RCC 7860 (cell line): ENCODE data around the gene C20orf141.
A peak's percentile ranks its signal among the peaks of the same experiment; 100 is the strongest.

Source experiments
- DNase-seq: peaks from one replicate; pipeline ENCODE4 v3.0.0-alpha.2; 2015; ENCODE audit warnings: low spot score
- FAIRE-seq: peaks from 2 replicates; lab custom pipeline; 2012; peaks lifted over from hg19 to GRCh38; lab: Jason Lieb, UNC

The C20orf141 gene

GRCh38 chr20:2840967-2841531, 26.3 kb downstream of the C20orf141 start:
- DNase-seq (peak; percentile 26), FAIRE-seq (no peak)

DNA sequence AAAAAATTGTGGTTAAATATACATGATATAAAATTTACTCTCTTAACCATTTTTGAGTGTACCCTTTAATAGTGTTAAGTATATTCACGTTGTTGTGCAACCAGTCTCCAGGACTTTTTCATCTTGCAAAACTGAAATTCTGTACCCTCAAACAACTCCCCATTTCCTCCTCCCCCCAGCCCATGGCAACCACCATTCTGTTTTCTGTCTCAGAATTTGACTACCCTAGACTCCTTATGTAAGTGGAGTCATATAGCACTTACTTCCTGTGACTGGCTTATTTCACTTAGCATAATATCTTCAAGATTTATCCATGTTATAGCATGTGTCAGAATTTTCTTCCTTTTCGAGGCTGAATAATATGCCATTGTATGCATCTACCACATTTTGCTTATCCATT, 30.8 kb downstream of the C20orf141 start:
- FAIRE-seq (no peak), DNase-seq (no peak)

- DNase-seq (no peak), FAIRE-seq (no peak)
Measured at GRCh38 chr20:2846698-2847097, 31.9 kb downstream of the C20orf141 start.

GRCh38 chr20:2847802-2848201, 33.0 kb downstream of the C20orf141 start:
- FAIRE-seq (no peak), DNase-seq (no peak)

DNA sequence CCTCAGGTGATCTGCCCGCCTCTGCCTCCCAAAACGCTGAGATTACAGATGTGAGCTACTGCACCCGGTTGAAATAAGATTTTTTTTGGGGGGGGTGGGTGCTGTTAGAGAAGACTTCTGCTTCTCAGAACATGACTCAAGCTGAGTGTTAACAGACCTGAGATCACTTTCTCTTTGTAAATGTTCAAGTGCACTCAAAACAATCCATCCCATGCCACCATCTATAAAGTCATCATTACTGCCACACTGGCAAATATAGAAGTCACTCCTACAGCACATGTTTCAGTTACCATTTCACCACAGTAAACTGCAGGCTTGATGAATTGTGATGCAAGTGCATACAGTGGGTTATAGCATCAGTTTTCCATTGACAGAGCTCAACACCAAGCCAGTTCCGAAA, 34.7 kb downstream of the C20orf141 start:
- FAIRE-seq (no peak), DNase-seq (no peak)

DNA sequence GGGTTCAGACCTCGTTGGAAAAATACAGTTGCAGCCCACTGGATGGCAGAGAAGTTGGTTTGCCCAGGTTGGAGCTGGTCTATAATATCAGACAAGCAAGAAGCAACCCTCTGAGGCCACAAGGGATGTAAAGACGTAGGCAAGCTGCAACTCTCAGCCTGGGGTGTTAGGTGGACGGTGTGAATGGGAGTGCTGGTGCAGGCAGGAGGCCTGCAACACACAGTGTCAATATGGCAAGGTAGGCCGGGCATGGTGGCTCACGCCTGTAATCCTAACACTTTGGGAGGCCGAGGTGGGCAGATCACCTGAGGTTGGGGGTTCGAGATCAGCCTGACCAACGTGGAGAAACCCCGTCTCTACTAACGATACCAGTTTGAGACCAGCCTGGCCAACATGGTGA, 36.3 kb downstream of the C20orf141 start:
- DNase-seq, result no peak
- FAIRE-seq, result no peak

GRCh38 chr20:2858591-2858990, 43.8 kb downstream of the C20orf141 start:
- no peak for DNase-seq

DNA sequence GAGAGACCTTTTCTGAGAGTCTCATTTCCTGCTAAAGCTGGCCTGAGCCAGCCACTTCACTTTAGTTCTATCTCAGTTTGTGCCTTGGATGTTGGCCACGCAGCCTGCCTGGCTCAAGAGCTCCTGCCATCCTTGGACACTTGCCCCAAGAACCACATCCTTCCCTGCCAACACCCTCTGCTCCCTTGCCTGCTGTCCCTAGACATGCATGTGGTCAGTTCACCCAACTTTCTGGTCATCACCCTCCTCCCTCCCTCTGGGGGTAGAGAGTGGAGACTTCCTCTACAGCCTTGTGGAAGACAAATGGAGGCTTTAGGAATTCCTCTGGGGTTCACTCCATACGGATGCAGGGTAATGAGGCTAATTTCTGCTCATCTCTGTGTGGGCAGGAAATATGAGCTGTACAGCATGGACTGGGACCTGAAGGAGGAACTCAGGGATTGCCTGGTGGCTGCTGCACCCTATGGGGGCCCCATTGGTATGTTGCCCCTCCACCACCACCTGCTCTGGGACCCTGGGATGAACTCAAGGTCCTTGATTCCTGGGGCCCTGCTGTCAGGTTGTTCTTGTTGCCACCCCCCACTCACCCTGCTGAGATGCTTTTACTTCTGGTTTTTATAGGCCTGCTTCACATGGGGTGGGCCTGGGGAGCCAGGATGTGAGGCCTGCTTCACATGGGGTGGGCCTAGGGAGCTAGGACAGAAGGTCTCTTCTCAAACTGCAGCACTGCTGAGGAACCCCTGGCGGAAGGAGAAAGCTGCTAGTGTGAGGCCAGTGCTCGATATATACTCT, 44.7 kb downstream of the C20orf141 start:
- FAIRE-seq, result no peak
- DNase-seq, result no peak

More at GRCh38 chr20:2858591-2858990, 43.8 kb downstream of the C20orf141 start:
- no peak for FAIRE-seq

GRCh38 chr20:2864626-2865025, 49.8 kb downstream of the C20orf141 start:
- FAIRE-seq (no peak), DNase-seq (no peak)

DNA sequence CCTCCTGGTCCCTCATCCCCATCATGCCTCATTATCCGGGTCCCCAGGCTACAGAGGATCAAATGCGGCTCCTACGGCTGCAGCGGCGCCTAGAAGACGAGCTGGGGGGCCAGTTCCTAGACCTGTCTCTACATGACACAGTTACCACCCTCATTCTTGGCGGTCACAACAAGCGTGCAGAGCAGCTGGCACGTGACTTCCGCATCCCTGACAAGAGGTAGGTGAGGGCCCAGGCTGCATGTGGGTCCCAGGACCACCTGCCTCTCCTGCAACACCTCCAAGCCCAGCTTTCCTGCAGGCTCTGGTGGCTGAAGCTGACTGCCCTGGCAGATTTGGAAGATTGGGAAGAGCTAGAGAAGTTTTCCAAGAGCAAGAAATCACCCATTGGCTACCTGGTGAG, 50.3 kb downstream of the C20orf141 start:
- no peak for DNase-seq
- FAIRE-seq, result no peak
